Panc1 (cell line): ENCODE results near the gene SNRK.

Source experiments
- CTCF ChIP-seq: fragments of 450-650 bp; IDR thresholded peaks from 2 replicates; pipeline ENCODE4 v1.5.1; 2017; ENCODE audit warnings: mild to moderate bottlenecking
- POLR2AphosphoS5 ChIP-seq: IDR thresholded peaks from 2 replicates; pipeline ENCODE4 v1.6.1; 2012; ENCODE audit warnings: mild to moderate bottlenecking, low read depth, low read length, moderate library complexity
- REST ChIP-seq, 2 experiments: IDR thresholded peaks; 2 replicates each; pipeline ENCODE4 v1.6.1; 2011 to 2012; ENCODE audit warnings: low read depth in 2 of 2, control low read depth in 1 of 2, low read length in 1 of 2, mild to moderate bottlenecking in 1 of 2, moderate library complexity in 1 of 2; ENCODE audit not compliant: insufficient read depth in 1 of 2
- SIN3A ChIP-seq: IDR thresholded peaks from 2 replicates; pipeline ENCODE4 v1.6.1; 2012; ENCODE audit warnings: low read depth, mild to moderate bottlenecking, low read length, moderate library complexity, borderline replicate concordance; ENCODE audit not compliant: insufficient read depth
- TCF7L2 ChIP-seq: IDR thresholded peaks from 2 replicates; pipeline ENCODE4 v1.6.1; 2011; ENCODE audit warnings: mild to moderate bottlenecking, low read depth, low read length, inconsistent platforms

DNA sequence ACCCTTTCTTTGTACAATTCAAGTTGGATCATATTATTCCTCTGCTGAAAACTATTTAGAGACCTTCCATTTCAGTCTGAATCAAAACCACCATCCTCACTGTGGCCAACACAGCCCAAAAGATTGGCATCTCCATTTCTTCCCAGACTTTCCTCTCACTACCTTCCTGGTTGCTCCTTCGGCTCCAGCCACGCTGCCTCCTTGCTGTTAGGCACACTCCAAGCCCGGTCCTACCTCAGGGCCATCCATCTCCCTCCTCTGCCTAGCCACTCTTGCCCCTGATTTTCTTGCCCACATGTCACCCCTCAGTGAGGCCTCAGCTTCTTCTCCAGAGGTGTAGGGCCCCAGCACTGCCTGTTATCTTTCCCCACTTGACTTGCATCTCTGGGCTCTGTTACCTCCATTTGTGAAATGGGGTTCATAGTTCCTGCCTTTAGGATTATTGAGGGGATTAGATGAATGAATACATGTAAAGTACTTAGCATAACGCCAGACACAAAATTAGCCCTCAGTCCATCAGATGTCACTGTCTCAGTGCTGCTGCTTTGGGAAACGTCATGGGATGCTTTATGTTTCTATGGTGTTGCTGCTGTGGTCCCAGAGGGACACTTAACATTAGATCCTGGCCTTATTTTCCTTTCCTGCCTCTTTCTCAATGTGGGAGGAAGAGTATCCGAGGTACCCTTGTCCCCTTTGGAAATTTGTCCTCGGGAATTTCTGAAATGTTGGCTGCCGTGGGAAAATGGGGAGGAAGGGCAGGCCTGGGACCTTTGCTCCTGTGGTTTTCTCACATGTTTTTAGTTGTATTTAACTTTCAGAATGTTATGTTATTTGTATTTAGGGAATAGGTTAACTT is 31.3 kb downstream of the SNRK start:
- no peak for TF ChIP-seq CTCF
- TF ChIP-seq REST (IDR thresholded peaks at IDR 0.05; ENCODE audit: insufficient read depth in 1 of 2, low read depth in 2 of 2, low read length in 1 of 2): no peak
- TF ChIP-seq TCF7L2: no peak
- no peak for TF ChIP-seq POLR2AphosphoS5
- TF ChIP-seq SIN3A: no peak
